ENCODE results near the gene MANEA. TPM values are rescaled to one million over a fixed set of nuclear protein-coding genes. Genes with fewer than 3 reads are reported as not detected.
"Not testable (repeated sequence)": the region's sequence is repeated elsewhere in the genome, so short reads cannot be mapped to it uniquely, and the experiment has no call there.

MANEA gene
- total RNA-seq, 4 donors from 2014 or later, result 7.5 to 11.4 (median 9.9) TPM

DNA sequence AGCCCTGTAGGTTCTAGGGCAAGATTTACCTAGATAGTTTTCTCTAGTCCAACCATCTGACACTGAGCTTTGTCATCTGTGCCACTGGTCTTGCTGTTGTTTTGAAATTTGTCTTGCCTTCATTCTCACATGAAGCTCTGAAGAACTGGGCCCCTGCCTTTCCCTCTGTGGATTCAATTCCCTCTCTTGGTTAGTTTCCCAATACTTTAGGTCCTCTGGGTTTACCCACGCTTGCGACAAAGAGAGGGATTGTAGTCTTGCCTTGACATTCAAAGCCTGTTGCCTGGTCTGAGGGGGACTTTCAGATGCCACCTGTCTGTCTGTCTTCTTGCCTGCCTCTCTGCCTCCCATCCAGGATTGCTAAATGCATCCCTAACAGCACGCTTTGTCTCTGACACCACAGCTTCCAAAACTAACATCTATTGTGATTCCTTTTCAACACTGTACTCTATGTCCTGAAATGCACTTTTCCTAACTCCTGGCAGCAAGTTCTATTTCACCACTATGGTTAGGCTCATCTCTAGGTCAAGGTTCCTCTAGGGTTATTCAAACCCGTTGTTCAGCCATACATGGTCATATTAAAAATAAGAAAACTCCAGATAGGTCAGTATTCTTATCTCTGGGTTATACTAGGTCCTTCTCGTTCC, 25.5 kb upstream of the MANEA start:
- Histone ChIP-seq H3K9me3 (peaks cover 0 to 3% (median 0%) of the 10 kb centered on the region in 4 donors), H3K36me3 (peaks cover 0 to 9% (median 0%) of the 10 kb centered on the region in 3 donors), H3K27me3 (no peaks in the 10 kb centered on the region), H3K4me1 (no peaks in the 10 kb centered on the region), H3K4me3 (no peak overlapping the region), H3K27ac (peak overlapping the region in 1 of 4 donors; percentile 2)
- WGBS, 2 donors, result 77 to 89% methylated on average over 5 of the region's 5 CpGs
- peak in 1 of 2 donors; percentile 23 for DNase-seq (ENCODE audit: low spot score in 2 of 2)
- peak in 1 of 2 donors; percentile 23 for TF ChIP-seq EP300 (IDR thresholded peaks at IDR 0.05)
- no peak for TF ChIP-seq POLR2A (IDR thresholded peaks at IDR 0.05)

DNA sequence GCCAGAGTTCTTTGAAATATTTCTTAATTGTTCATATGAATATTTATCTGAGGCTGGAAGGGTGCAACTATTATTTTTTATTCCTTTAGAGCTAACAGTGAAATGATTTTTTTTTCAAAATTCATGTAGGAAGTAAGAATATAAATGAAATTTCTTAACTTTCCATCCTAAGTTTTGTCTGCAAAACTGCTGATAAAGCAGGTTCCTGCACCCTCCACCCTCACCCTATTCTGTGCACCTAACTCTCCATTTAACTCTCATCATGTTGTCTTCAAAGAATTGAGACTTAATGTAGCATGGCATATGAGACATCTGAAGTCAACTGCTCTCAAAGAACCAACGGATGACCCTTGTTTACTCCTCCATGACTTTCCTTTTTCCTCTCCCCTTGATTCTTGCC, 23.5 kb upstream of the MANEA start:
- no peak for DNase-seq (ENCODE audit: low spot score in 2 of 2)
- Histone ChIP-seq H3K36me3 (peaks cover 0 to 12% (median 0%) of the 10 kb centered on the region in 3 donors), H3K27ac (no peak overlapping the region), H3K9me3 (peaks cover 0 to 3% (median 0%) of the 10 kb centered on the region in 4 donors), H3K4me3 (no peak overlapping the region), H3K27me3 (no peaks in the 10 kb centered on the region), H3K4me1 (no peaks in the 10 kb centered on the region)
- WGBS, 2 donors, result 77 to 88% methylated on average over 1 of the region's 1 CpG
- TF ChIP-seq, protein P1, sequence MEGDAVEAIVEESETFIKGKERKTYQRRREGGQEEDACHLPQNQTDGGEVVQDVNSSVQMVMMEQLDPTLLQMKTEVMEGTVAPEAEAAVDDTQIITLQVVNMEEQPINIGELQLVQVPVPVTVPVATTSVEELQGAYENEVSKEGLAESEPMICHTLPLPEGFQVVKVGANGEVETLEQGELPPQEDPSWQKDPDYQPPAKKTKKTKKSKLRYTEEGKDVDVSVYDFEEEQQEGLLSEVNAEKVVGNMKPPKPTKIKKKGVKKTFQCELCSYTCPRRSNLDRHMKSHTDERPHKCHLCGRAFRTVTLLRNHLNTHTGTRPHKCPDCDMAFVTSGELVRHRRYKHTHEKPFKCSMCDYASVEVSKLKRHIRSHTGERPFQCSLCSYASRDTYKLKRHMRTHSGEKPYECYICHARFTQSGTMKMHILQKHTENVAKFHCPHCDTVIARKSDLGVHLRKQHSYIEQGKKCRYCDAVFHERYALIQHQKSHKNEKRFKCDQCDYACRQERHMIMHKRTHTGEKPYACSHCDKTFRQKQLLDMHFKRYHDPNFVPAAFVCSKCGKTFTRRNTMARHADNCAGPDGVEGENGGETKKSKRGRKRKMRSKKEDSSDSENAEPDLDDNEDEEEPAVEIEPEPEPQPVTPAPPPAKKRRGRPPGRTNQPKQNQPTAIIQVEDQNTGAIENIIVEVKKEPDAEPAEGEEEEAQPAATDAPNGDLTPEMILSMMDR (IDR thresholded peaks at IDR 0.05), result no peak
- no peak for TF ChIP-seq POLR2A (IDR thresholded peaks at IDR 0.05)
- no peak for TF ChIP-seq EP300 (IDR thresholded peaks at IDR 0.05)

GRCh38 chr6:95560956-95561355, 16.4 kb upstream of the MANEA start:
- WGBS, 2 donors, result 65 to 72% methylated on average over 4 to 5 of the region's 5 CpGs
- DNase-seq (ENCODE audit: low spot score in 2 of 2); H3K9me3 ChIP-seq; H3K4me1 ChIP-seq; H3K27ac ChIP-seq; H3K4me3 ChIP-seq; H3K27me3 ChIP-seq: not testable (repeated sequence)
- H3K36me3 ChIP-seq, result peaks cover 0 to 11% (median 0%) of the 10 kb centered on the region in 3 donors

DNA sequence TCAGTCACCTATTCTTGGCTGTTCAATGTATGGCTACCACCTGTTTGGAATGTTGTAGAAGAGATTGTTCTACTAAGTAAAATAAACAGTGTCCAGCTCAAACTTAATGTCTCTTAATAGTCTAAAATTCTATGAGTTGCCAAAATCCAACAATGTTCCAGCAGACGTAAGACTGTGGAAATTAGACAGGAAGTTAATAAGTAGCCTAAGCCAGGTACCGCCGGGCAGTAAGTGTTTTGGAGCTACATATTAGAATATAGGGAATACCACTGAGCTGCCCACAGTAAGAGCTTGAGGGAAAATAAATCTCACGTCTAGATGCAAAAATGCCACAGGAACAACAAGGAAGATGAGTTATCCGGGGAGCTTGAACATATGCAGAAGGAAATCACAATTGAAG, 7.8 kb upstream of the MANEA start:
- no peaks in the 10 kb centered on the region for H3K9me3 ChIP-seq
- H3K27me3 ChIP-seq, result no peaks in the 10 kb centered on the region
- TF ChIP-seq, protein P1 (IDR thresholded peaks at IDR 0.05), result no peak
- no peak for TF ChIP-seq POLR2A (IDR thresholded peaks at IDR 0.05)
- no peak for TF ChIP-seq EP300 (IDR thresholded peaks at IDR 0.05)
- no peak for DNase-seq (ENCODE audit: low spot score in 2 of 2)
- no peak overlapping the region for H3K4me3 ChIP-seq
- peaks cover 0 to 16% (median 0%) of the 10 kb centered on the region in 4 donors for H3K4me1 ChIP-seq
- H3K36me3 ChIP-seq, result no peaks in the 10 kb centered on the region
- H3K27ac ChIP-seq, result no peak overlapping the region
- WGBS, 2 donors, result 85 to 88% methylated on average over 5 of the region's 5 CpGs

GRCh38 chr6:95572098-95572497, 5.2 kb upstream of the MANEA start:
- no peak overlapping the region for H3K27ac ChIP-seq
- no peak for DNase-seq (ENCODE audit: low spot score in 2 of 2)
- TF ChIP-seq, protein P1 (IDR thresholded peaks at IDR 0.05), result no peak
- TF ChIP-seq POLR2A (IDR thresholded peaks at IDR 0.05), result no peak
- no peak for TF ChIP-seq EP300 (IDR thresholded peaks at IDR 0.05)
- peaks cover 0 to 34% (median 11%) of the 10 kb centered on the region in 4 donors for H3K4me1 ChIP-seq
- H3K9me3 ChIP-seq, result no peaks in the 10 kb centered on the region
- 82 to 85% methylated on average over 2 of the region's 2 CpGs for WGBS, 2 donors
- H3K27me3 ChIP-seq, result no peaks in the 10 kb centered on the region
- no peak overlapping the region for H3K4me3 ChIP-seq
- no peaks in the 10 kb centered on the region for H3K36me3 ChIP-seq

- Histone ChIP-seq H3K27me3 (no peaks in the 10 kb centered on the region), H3K4me3 (no peak overlapping the region), H3K27ac (no peak overlapping the region), H3K36me3 (no peaks in the 10 kb centered on the region), H3K4me1 (peaks cover 0 to 49% (median 18%) of the 10 kb centered on the region in 4 donors), H3K9me3 (no peaks in the 10 kb centered on the region)
- DNase-seq (ENCODE audit: low spot score in 2 of 2), result no peak
- TF ChIP-seq POLR2A (IDR thresholded peaks at IDR 0.05), result no peak
- TF ChIP-seq EP300 (IDR thresholded peaks at IDR 0.05), result peak in 1 of 2 donors; percentile 79
These were observed 2.5 kb upstream of the MANEA start for GRCh38 chr6:95574811-95575210.
